ENCODE measurements around the gene BCL3. TPM values are rescaled to one million over a fixed set of nuclear protein-coding genes. Genes with fewer than 3 reads are reported as not detected.

Gene BCL3
- total and polyA plus RNA-seq, 2 experiments from 2014 or later: 11.3 to 24.6 TPM

- H3K9me2 ChIP-seq (ENCODE audit: insufficient read depth): no peaks in the 10 kb centered on the region
- H3K4me3 ChIP-seq: no peak overlapping the region
- H3K4me1 ChIP-seq (ENCODE audit: insufficient read depth): peaks cover 27% of the 10 kb centered on the region
- TF ChIP-seq EZH2phosphoT487 (IDR thresholded peaks at IDR 0.05; ENCODE audit: insufficient read depth, low read depth) (no peak), EZH2 (IDR thresholded peaks at IDR 0.05; ENCODE audit: insufficient read depth, poor library complexity, severe bottlenecking) (no peak)
- H3F3A ChIP-seq (ENCODE audit: insufficient read depth): peaks cover 37% of the 10 kb centered on the region
- H3K9me3 ChIP-seq (ENCODE audit: low read depth): no peaks in the 10 kb centered on the region
- no peaks in the 10 kb centered on the region for H3K27me3 ChIP-seq (replicated peaks; ENCODE audit: insufficient read depth)
- no peak for DNase-seq
- in situ Hi-C loops (cut with MboI): no loop called here
- H3K4me2 ChIP-seq (ENCODE audit: unreplicated experiment): no peak overlapping the region
- no peak overlapping the region for H3K9ac ChIP-seq
- H4K20me1 ChIP-seq (ENCODE audit: insufficient read depth): no peaks in the 10 kb centered on the region
- H3K36me3 ChIP-seq (ENCODE audit: low read depth): peaks cover 21% of the 10 kb centered on the region; the same call in 1 of the 2 replicates
- 91 to 92% methylated on average over 8 to 9 of the region's 9 CpGs for WGBS, 2 experiments (ENCODE audit: low coverage in 1 of 2, low lambda C conversion rate in 2 of 2, missing lambda C conversion rate in 2 of 2)
- no peak overlapping the region for H2AFZ ChIP-seq
- no peak overlapping the region for H3K27ac ChIP-seq
- peaks cover 18% of the 10 kb centered on the region for H3K79me2 ChIP-seq (ENCODE audit: insufficient read depth)
Observed at GRCh38 chr19:44758596-44758995, 10.1 kb downstream of the BCL3 start.

GRCh38 chr19:44759083-44759804 lies 10.7 kb downstream of the BCL3 start:
- H3K4me2 ChIP-seq (ENCODE audit: unreplicated experiment): no peak overlapping the region
- no peaks in the 10 kb centered on the region for H3K27me3 ChIP-seq (replicated peaks; ENCODE audit: insufficient read depth)
- peaks cover 18% of the 10 kb centered on the region for H3K79me2 ChIP-seq (ENCODE audit: insufficient read depth)
- no peak overlapping the region for H3K9ac ChIP-seq
- 69 to 70% methylated on average over 2 to 10 of the region's 10 CpGs for WGBS, 2 experiments (ENCODE audit: low coverage in 1 of 2, low lambda C conversion rate in 2 of 2, missing lambda C conversion rate in 2 of 2)
- in situ Hi-C loops (cut with MboI): no loop called here
- no peaks in the 10 kb centered on the region for H4K20me1 ChIP-seq (ENCODE audit: insufficient read depth)
- no peak overlapping the region for H3K27ac ChIP-seq
- no peak overlapping the region for H2AFZ ChIP-seq
- peaks cover 22% of the 10 kb centered on the region for H3K4me1 ChIP-seq (ENCODE audit: insufficient read depth)
- no peak for TF ChIP-seq EZH2 (IDR thresholded peaks at IDR 0.05; ENCODE audit: insufficient read depth, poor library complexity, severe bottlenecking)
- TF ChIP-seq EZH2phosphoT487 (IDR thresholded peaks at IDR 0.05; ENCODE audit: insufficient read depth, low read depth): no peak
- H3K9me2 ChIP-seq (ENCODE audit: insufficient read depth): no peaks in the 10 kb centered on the region
- no peaks in the 10 kb centered on the region for H3K9me3 ChIP-seq (ENCODE audit: low read depth)
- H3K36me3 ChIP-seq (ENCODE audit: low read depth): peaks cover 21% of the 10 kb centered on the region; the same call in 1 of the 2 replicates
- no peak for DNase-seq
- H3K4me3 ChIP-seq: no peak overlapping the region
- peaks cover 40% of the 10 kb centered on the region for H3F3A ChIP-seq (ENCODE audit: insufficient read depth)

- in situ Hi-C loops (cut with MboI): no loop called here
- no peak overlapping the region for H3K4me3 ChIP-seq
- no peak for DNase-seq
- TF ChIP-seq EZH2 (IDR thresholded peaks at IDR 0.05; ENCODE audit: insufficient read depth, poor library complexity, severe bottlenecking) (no peak), EZH2phosphoT487 (IDR thresholded peaks at IDR 0.05; ENCODE audit: insufficient read depth, low read depth) (no peak)
- peaks cover 6% of the 10 kb centered on the region; the same call in 1 of the 2 replicates for H3K36me3 ChIP-seq (ENCODE audit: low read depth)
- H3K4me1 ChIP-seq (ENCODE audit: insufficient read depth): peaks cover 6% of the 10 kb centered on the region
- H2AFZ ChIP-seq: no peak overlapping the region
- H3K27me3 ChIP-seq (replicated peaks; ENCODE audit: insufficient read depth): no peaks in the 10 kb centered on the region
- H3K9me3 ChIP-seq (ENCODE audit: low read depth): no peaks in the 10 kb centered on the region
- no peaks in the 10 kb centered on the region for H3K79me2 ChIP-seq (ENCODE audit: insufficient read depth)
- no peaks in the 10 kb centered on the region for H3K9me2 ChIP-seq (ENCODE audit: insufficient read depth)
- H4K20me1 ChIP-seq (ENCODE audit: insufficient read depth): no peaks in the 10 kb centered on the region
- no peak overlapping the region for H3K27ac ChIP-seq
- no peak overlapping the region for H3K9ac ChIP-seq
- no peak overlapping the region for H3K4me2 ChIP-seq (ENCODE audit: unreplicated experiment)
- WGBS, 2 experiments (ENCODE audit: low coverage in 1 of 2, low lambda C conversion rate in 2 of 2, missing lambda C conversion rate in 2 of 2): 82 to 85% methylated on average over 8 of the region's 8 CpGs
- H3F3A ChIP-seq (ENCODE audit: insufficient read depth): peaks cover 27% of the 10 kb centered on the region
Observed at GRCh38 chr19:44762038-44762437, 13.5 kb downstream of the BCL3 start.

GRCh38 chr19:44765033-44765948 lies 16.8 kb downstream of the BCL3 start:
- Histone ChIP-seq H3K36me3 (ENCODE audit: low read depth) (no peaks in the 10 kb centered on the region), H3F3A (ENCODE audit: insufficient read depth) (peaks cover 29% of the 10 kb centered on the region), H3K4me1 (ENCODE audit: insufficient read depth) (peaks cover 6% of the 10 kb centered on the region), H3K4me3 (no peak overlapping the region), H3K27me3 (replicated peaks; ENCODE audit: insufficient read depth) (no peaks in the 10 kb centered on the region), H2AFZ (no peak overlapping the region), H3K79me2 (ENCODE audit: insufficient read depth) (no peaks in the 10 kb centered on the region), H3K27ac (no peak overlapping the region), H3K4me2 (ENCODE audit: unreplicated experiment) (no peak overlapping the region), H3K9me2 (ENCODE audit: insufficient read depth) (no peaks in the 10 kb centered on the region), H3K9me3 (ENCODE audit: low read depth) (no peaks in the 10 kb centered on the region), H3K9ac (no peak overlapping the region), H4K20me1 (ENCODE audit: insufficient read depth) (no peaks in the 10 kb centered on the region)
- peak; percentile 54 for DNase-seq
- WGBS, 2 experiments (ENCODE audit: low coverage in 1 of 2, low lambda C conversion rate in 2 of 2, missing lambda C conversion rate in 2 of 2): 80 to 81% methylated on average over 22 of the region's 22 CpGs
- TF ChIP-seq EZH2 (IDR thresholded peaks at IDR 0.05; ENCODE audit: insufficient read depth, poor library complexity, severe bottlenecking) (no peak), EZH2phosphoT487 (IDR thresholded peaks at IDR 0.05; ENCODE audit: insufficient read depth, low read depth) (no peak)
- in situ Hi-C loops (cut with MboI): loop anchor here (5.0 kb wide), 1 partner anchor 43 kb away; no protein-coding TSS in a partner anchor

All from GM23248 (cell line).